ENCODE measurements around the gene KIRREL3.

GRCh38 chr11:126722956-126723664 is 277.5 kb downstream of the KIRREL3 start:
- TF ChIP-seq RCOR1 (IDR thresholded peaks at IDR 0.05; ENCODE audit: low read depth, low read length) (no peak), CTCF (IDR thresholded peaks at IDR 0.05) (no peak), POLR2A (IDR thresholded peaks at IDR 0.05; ENCODE audit: low read length) (no peak), RAD21 (conservative IDR thresholded peaks at IDR 0.05 in 1 of 2, IDR thresholded peaks at IDR 0.05 in 1 of 2) (no peak), CHD2 (IDR thresholded peaks at IDR 0.05; ENCODE audit: low read length, partially characterized antibody) (no peak), CEBPB (IDR thresholded peaks at IDR 0.05) (no peak), EP300 (IDR thresholded peaks at IDR 0.05) (no peak), RFX5 (IDR thresholded peaks at IDR 0.05) (no peak), USF2 (IDR thresholded peaks at IDR 0.05) (no peak)

Measured in A549 (cell line).